Stimulated activated CD4-positive, alpha-beta T cell treated with anti-CD3 and anti-CD28 coated beads, Interleukin-1b, Interleukin-23, amount 100 ng/mL, for 4 hours (primary cell): Measurements from ENCODE around the gene SYNM.
A peak's percentile ranks its signal among the peaks of the same experiment; 100 is the strongest.
"Not testable (repeated sequence)": the region's sequence is repeated elsewhere in the genome, so short reads cannot be mapped to it uniquely, and the experiment has no call there.

Experiments used
- DNase-seq, 2 donors: peaks; one replicate each; pipeline ENCODE4 v3.0.0-alpha.2; 2020; ENCODE audit warnings: low read depth in 2 of 2

SYNM gene

GRCh38 chr15:99105514-99106341 lies 848 bp downstream of the SYNM start:
- DNase-seq = peak in 1 of 2 donors; percentile 18

- no peak for DNase-seq
Measured at GRCh38 chr15:99106417-99107220, 1.7 kb downstream of the SYNM start.

DNA sequence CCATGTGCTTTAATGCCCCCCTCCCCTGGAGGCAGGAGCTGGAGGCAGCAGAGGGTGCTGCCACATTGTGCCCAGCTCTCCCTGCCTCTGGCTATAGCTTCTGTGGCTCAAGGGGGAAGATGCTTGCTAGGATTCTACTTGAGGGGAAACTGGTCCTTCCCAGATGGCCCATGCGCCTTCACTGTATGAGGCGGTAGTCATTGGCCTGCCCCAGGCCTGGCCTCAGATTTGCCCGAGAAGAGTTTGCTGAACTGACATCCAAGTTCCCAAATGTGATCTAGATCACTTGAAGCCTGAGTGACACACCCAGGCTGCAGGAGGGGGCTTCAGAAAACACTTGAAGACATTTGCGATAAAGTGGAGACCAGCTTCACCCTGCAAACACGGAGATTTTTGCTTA lies 4.1 kb downstream of the SYNM start:
- DNase-seq = no peak

DNA sequence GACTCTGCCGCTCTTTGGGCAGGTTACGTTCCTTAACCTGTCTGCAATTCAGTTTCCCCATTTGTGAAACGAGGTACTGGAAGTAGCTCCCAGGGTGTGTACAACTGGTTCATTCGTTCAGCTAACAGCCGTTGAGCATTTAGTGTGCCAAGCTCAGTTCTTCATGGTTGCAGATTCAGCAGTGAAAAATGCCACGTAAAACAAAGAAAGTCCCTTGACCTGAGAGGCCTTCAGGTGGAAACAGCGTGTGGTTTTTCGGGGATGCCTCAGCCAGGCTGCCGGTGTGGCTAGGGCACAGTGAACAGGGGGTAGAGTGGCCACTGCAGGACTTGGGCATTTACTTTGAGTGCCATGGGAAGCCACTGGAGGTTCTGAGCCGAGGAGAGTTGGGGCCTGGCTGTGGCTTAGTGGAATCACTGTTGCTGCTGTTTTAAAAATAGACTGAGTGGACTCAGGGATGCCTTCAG lies 4.7 kb downstream of the SYNM start:
- no peak for DNase-seq

- DNase-seq = no peak
Measured at GRCh38 chr15:99110093-99110492, 5.2 kb downstream of the SYNM start.

DNA sequence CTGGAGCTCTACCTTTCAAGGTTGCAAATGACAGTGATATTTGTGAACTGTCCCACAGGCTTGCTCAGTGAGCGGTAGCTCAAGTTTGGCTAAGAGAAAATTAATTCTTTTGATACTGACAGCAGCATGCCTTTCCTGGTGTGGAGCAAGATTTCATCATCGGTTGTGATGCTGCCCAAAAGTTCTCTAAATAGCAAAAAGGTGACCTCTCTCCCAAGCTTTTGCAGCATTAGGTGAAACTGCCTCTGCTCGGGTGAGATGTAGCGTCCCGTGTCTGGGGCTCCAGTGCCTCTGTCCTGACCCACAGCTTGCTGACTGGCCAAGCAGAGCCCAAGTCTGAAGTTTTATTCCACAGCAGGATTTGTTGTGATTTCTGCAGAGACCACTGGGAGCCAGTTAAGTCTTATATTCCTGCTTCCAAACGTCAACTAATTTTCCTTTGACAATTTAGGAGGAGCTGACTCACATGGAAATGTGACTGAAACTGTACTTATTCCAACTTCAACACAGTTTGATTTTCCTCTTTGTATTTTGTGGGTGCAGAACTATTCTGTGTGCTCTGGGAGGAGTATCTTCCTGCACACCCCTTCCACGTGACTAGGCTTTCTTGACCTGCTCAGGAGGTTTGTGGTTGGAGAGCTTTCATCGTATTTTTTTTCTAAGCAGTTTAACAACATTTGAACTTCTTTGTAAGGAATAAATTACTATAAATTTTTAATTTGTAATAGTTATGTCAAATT lies 5.9 kb downstream of the SYNM start:
- DNase-seq = no peak

DNA sequence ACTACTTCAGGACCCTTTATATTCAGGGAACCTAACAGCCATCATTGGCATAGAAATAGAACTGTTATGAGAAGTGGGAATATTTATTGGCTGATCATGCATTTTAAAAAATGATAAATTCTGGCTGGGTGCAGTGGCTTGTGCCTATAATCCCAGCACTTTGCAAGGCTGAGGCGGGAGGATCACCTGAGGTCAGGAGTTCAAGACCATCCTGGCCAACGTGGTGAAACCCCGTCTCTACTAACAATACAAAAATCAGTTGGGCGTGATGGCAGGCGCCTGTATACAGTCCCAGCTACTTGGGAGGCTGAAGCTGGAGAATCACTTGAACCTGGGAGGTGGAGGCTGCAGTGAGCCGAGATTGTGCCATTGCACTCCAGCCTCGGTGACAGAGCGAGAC lies 6.8 kb downstream of the SYNM start:
- DNase-seq = not testable (repeated sequence)

GRCh38 chr15:99113547-99114271 lies 8.8 kb downstream of the SYNM start:
- no peak for DNase-seq

GRCh38 chr15:99114511-99115299 lies 9.8 kb downstream of the SYNM start:
- no peak for DNase-seq

DNA sequence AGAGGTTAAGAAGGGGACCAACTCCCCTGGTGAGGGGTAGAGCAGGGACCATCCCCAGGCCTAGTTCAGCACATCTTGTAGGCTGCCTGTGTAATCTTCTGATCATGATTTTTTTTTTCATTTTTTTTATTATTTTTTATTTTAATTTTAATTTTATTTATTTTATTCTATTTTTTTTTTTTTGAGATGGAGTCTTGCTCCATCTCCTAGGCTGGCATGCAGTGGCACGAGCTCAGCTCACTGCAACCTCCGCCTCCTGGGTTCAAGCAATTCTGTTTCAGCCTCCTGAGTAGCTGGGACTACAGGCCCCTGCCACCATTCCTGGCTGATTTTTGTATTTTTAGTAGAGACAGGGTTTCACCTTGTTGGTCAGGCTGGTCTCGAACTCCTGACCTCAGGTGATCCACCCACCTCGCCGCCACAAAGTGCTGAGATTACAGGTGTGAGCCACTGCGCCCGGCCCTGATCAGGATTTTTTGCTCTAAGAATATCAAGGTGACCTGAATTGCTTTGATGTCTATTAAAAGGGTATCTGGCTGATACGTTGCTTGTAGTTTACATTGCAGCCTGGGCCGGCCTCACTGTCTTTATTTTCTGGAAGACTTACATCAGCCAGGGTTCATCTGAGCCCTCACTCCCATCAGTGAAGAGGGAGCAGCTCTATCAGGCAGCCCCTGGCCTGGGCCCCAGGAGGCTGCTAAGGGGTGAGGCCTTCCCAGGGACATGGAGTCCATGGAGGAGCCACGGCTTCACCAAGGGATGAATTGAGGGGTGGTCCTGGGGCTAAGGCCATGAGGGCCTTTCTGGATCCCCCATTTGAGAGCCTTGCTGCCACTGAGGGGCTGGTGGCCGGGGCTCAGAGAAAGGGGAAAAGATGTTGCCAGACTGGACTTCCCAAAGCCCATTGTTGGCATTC lies 10.7 kb downstream of the SYNM start:
- DNase-seq = no peak

DNA sequence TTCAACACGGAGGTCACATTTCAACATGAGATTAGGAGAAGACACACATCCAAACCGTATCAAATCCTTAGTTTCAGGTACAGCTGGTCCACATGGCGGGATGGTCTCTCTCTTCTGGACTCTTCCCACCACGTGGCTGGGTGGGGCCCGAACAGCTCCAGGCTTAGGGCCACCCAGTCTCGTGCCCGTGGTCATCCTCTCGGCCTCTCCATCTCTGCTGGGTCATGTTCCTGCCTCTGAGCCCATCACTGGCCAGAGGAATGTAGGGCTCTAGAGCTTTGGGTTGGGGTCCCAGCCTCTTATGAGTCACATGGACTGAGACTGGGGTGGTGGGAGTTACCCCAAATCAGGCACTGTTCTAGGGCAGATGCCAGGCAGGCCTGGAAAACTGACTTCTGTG lies 12.2 kb downstream of the SYNM start:
- DNase-seq = no peak

- no peak for DNase-seq
Measured at GRCh38 chr15:99117563-99118257, 12.8 kb downstream of the SYNM start.

DNA sequence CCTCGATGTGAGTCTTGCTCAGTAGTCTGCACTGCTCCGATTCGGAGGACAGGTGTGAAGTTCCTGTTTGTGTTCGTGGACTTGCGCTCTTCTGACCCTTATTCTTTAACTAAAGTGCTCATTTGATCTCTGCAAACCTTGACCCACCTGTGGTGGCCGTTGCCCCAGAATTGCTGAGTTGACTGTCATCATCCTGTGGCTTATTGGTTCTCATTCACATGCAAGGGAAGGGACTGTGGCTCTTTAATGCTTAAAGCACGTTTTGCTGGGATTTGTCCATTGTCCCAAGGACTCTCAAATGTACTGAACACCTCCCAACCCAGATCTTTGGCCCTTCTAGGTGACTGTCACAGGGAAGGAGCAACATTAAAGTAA lies 13.4 kb downstream of the SYNM start:
- DNase-seq = no peak

DNA sequence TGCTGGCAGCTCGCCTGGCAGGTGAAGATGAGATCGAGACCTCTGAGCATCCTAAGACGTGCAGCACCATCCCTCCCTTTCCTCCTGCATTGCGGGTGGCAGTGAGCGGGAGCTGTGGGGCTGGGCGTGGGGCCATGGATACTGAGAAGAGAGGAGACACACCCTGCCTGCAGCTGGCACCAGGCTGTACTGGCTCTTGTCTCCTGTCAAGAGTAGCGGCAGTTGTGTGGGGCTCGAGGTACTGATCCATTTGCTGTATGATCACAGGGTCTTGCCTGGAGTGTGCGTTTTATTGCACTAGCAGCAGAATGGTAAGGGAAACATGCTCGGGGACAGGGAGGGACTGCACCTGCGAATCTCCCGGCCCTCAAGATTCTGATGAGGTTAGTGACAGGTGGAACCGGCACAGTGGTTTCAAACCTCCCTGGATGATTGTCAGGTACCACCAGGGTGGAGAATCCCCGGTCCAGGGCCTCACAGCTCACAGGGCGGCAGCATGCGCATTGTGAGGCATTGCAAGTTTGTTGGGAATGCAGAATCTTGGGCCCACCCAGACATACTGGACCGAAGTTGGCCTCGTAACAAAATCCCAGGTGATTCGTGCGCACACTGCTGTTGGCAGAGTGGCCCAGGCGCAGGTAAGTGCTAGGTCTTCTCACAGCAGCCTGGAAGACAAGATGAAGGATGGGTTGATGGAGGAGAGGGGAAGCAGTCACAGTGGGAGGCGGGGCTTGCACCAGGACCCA lies 14.1 kb downstream of the SYNM start:
- no peak for DNase-seq

DNA sequence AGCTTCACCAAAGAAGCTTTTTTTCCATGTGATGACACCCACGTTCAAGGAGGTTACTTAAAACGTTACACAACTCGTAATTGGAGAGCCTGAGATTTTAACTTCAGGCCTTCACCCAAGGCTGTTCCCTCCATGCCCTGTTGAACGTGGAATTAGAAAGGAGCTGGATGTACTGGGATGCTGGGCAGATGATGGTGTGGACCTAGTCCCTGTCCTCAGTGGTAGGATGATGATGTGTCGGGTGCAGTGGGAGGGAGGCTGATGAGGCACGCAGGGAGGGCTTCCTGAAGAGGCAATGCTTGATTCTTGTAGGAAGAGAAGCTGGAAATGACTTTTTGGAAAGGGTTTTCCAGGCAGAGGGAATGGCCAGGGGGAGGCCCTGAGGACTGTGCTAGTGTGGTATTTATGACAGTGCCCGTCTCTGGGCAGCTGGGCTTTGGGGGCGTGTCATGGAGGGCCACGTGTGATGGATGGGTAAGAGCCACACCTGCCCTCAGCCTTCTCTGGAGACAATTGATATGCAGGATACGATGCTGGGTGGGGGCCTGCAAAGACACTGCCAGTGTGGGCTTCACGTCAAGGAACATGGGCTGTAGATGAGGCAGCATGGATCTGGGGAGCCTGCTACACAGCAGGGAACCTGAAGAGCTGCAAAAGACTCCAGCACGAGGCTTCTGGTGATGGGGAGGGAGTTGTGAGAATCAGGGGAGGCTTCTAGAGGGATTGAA lies 15.3 kb downstream of the SYNM start:
- DNase-seq = no peak

DNA sequence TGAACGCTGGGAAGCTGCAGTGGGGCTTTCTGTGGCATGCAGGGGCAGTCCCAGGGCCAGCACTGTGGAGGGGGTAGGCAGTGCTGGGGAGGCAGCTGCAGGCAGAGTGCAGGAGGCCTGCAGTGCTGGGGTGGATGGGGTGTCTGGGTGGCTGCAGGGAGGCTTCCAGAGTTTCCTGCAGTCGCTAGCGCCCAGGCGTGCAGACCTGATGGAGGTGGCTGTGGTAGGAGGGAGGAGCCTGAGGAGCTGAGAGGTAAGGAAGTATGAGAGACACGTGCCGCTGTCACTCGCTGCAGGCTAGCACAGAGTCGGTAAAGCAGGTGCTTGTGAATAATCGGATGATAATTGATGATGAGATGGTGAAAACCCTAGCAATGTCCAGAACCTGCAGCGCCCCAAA lies 16.3 kb downstream of the SYNM start:
- no peak for DNase-seq

DNA sequence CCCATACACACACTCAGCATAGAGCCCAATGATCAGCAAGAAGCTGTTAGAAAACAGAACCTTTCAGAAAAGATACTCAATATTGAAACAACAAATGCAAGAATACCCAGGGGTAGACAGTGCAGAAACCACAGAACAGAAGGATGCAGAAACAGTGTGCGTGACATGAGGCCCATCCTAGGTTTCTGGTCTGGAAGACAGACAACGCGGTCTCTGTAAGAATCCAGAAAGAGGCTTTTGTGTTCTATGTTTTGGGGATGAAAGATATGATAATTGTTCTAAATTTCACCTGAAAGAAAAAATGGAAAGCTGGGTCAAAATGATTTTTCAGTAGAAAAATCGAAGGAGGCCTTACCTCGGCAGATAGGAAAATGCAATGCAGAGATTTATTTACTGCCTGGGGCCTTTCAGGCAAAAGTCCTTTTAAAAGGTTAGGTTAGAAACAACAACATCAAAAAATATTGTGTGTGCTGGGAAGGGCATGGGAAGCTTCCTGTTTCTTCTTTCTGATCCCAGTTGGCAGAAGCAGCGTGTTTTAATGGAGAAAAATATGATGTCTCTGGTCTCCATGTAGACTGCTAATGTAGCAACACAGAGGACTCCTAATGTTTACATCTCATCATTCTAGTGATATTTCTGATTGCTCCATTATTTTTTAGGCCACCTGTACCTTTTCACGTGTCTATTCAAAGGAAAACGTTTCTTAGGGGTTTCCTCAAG lies 17.0 kb downstream of the SYNM start:
- DNase-seq = no peak
